Neural progenitor cell (in vitro differentiated cells): ENCODE data around the gene FAM161A.

Experiments used
- EZH2 ChIP-seq: fragments of 200-600 bp; sonication (generic); IDR thresholded peaks from 2 replicates; pipeline ENCODE4 v1.6.1; 2017; ENCODE audit warnings: antibody characterized with exemption, mild to moderate bottlenecking, moderate library complexity
- EZH2phosphoT487 ChIP-seq: fragments of 200-600 bp; sonication (generic); IDR thresholded peaks from 2 replicates; pipeline ENCODE4 v1.6.1; 2017; ENCODE audit warnings: antibody characterized with exemption
- TF ChIP-seq, protein P1 (sequence below): fragments of 200-600 bp; sonication (generic); IDR thresholded peaks from 2 replicates; pipeline ENCODE4 v1.5.1; 2017; ENCODE audit warnings: antibody characterized with exemption, mild to moderate bottlenecking

- no peak for TF ChIP-seq EZH2phosphoT487
- TF ChIP-seq, protein P1, sequence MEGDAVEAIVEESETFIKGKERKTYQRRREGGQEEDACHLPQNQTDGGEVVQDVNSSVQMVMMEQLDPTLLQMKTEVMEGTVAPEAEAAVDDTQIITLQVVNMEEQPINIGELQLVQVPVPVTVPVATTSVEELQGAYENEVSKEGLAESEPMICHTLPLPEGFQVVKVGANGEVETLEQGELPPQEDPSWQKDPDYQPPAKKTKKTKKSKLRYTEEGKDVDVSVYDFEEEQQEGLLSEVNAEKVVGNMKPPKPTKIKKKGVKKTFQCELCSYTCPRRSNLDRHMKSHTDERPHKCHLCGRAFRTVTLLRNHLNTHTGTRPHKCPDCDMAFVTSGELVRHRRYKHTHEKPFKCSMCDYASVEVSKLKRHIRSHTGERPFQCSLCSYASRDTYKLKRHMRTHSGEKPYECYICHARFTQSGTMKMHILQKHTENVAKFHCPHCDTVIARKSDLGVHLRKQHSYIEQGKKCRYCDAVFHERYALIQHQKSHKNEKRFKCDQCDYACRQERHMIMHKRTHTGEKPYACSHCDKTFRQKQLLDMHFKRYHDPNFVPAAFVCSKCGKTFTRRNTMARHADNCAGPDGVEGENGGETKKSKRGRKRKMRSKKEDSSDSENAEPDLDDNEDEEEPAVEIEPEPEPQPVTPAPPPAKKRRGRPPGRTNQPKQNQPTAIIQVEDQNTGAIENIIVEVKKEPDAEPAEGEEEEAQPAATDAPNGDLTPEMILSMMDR: no peak
- TF ChIP-seq EZH2: no peak
Measured at GRCh38 chr2:61878761-61879160, 24.9 kb upstream of the FAM161A start.
